Epithelial cell of proximal tubule (primary cell): ENCODE data around the gene RERE. TPM values are rescaled to one million over a fixed set of nuclear protein-coding genes. Genes with fewer than 3 reads are reported as not detected.

Source experiments
- DNase-seq: peaks from one replicate; pipeline ENCODE4 v3.0.0-alpha.2; 2011; ENCODE audit warnings: low read depth
- H3K4me3 ChIP-seq: 2 replicates; pipeline ENCODE4 v1.5.1; 2011; ENCODE audit warnings: low read depth, mild to moderate bottlenecking, low read length
- CTCF ChIP-seq: conservative IDR thresholded peaks from 2 replicates; pipeline ENCODE4 v1.5.1; 2012; ENCODE audit warnings: low read depth, mild to moderate bottlenecking, low read length
- total RNA-seq: library from RNA; depleted of rRNA; stranded (reverse); fragments of >200 nt; gene quantifications from 2 replicates; pipeline ENCODE4 v1.2.3, GENCODE V29; 2015

Gene RERE
- total RNA-seq, 1 donor from 2014 or later = 18.0 TPM

DNA sequence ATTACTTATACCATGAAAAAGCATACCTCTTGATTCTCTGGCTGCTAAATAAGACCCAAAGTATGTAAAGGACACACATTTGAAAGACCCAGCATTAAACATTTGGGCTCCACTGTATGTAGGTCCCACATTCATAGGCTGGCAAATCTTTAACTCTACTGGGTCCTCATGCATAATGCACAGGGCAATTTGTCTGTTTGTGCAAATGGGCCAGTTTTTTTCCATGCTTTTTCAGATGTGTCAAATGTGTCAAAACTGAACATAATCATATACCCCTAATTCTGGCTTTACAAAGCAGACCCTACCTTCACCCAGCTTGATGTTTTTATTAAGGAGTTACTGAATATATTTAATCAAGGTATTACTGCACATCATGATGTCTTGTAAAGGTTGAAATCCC, 63.7 kb downstream of the RERE start:
- no peak for DNase-seq
- no peak for TF ChIP-seq CTCF
- no peak overlapping the region for H3K4me3 ChIP-seq

DNA sequence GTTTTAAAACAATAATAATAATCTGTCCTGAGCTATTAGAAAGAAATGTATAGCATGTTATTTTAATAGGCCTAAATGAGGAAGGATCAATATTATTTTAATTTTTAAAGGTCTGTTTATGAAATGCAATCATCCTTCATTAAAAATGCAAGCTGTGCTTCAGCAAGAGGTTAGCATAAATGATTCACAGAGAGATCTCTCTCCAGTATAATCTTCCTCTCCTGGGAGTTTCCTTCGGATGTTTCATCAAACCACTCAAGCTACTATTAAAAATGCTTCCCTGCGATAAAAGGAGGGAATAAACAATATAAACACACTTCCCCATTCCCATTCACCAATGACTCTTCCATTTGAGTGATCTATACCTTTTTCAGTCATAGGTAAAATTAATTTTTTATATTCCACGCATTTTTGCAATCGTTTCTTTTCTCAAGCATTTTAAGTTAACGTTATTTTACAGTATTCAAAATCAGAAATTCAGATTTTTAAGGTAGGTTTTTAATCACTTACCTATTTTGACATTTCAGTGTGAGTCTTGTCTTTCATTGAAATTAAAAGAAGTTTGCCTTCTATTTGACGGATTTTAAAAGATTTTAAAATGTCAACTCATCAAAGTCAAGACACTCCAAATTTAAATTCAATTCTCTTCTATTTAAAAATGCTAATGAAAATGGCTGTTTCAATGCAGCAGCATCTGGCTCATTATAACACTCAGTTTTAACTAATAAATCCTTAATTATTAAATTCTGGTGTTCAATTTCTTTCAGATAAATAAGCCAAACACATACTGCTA, 64.3 kb downstream of the RERE start:
- no peak for DNase-seq
- no peak overlapping the region for H3K4me3 ChIP-seq
- no peak for TF ChIP-seq CTCF

DNA sequence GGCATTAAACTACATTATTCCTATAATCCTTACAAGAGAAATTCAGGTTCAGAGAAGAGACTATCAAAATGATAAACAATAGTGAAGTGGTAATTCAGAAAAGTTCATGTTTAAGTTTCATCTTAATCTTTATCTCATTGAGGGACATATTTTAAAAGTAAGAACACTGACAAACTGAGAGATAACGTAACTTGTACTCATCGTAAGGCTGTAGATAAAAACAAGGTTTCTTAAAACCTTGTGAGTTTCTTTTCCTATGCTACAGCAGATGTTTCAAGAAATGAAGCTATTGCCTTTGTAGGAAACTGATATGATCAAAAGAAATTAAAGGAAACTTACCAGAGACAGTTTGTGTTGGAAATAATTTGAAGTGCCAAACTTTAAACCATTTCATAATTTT, 65.0 kb downstream of the RERE start:
- DNase-seq = no peak
- no peak for TF ChIP-seq CTCF
- H3K4me3 ChIP-seq = no peak overlapping the region

DNA sequence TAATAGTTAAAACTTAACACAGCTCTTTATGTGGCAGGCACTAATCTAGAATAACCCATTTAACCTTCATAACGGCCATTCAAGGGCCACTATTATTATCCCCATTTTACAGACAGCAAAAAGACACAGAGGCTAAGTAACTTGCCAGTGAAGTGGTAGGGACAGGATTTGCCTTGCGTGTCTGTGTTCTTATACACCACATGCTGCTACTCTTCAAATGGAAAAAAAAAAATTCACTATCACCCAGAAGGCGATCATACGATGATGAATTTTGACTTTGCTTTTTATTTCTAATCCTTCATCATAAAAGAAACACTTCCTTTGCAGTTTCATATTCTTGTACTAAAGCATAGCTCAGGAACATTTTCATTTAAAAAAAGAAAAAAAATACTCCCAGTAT, 65.5 kb downstream of the RERE start:
- no peak for TF ChIP-seq CTCF

GRCh38 chr1:8747879-8748825, 69.3 kb downstream of the RERE start:
- TF ChIP-seq CTCF = no peak
- no peak overlapping the region for H3K4me3 ChIP-seq
- DNase-seq = no peak

More for the DNA sequence above, 65.5 kb downstream of the RERE start:
- H3K4me3 ChIP-seq = no peak overlapping the region
- no peak for DNase-seq

DNA sequence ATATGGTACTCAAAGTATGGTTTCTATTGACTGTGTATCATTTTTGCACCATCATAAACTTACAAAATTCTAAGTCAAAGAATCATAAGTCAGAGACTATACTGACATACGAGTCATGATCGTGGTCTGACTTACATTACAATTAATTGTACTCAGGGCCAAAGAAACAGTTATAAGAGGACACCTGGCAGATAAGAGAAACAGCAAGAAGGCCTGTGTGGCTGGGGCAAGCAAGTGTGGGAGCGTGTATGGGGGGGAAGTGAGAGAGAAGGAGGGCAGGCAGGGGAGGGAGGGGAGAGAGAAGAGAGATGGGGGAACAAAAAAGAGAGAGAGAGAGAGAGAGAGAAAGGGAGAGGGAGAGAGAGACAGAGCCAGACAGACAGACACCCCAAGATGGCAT, 70.9 kb downstream of the RERE start:
- TF ChIP-seq CTCF = no peak
- H3K4me3 ChIP-seq = no peak overlapping the region
- no peak for DNase-seq
